Activated gamma-delta T cell treated with Interleukin-2 at 50 U/mL for 16 hours (primary cell): ENCODE measurements around the gene RAI1.

Experiments used
- DNase-seq: peaks from one replicate; pipeline ENCODE4 v3.0.0-alpha.2; 2020

The RAI1 gene

DNA sequence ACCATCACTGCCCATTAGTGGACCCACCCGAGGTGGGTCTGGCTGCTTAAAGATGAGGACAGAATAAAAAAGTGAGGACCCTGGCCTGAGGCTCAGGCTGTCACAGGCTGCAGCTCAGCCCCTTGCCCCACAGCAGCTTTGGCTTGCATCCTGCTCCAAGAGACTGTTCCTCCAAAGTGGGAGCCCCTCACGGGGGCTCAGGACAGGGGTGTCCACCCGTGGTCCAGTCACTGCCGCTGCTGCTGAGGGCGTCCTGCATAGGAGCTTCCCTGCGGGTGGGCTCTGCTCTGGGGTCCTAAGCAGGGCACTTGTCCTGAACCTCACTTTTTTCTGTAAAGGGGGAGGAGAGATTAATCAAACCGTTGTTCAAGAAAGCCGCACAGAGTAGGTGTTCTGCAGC, 107.7 kb downstream of the RAI1 start:
- DNase-seq: no peak

DNA sequence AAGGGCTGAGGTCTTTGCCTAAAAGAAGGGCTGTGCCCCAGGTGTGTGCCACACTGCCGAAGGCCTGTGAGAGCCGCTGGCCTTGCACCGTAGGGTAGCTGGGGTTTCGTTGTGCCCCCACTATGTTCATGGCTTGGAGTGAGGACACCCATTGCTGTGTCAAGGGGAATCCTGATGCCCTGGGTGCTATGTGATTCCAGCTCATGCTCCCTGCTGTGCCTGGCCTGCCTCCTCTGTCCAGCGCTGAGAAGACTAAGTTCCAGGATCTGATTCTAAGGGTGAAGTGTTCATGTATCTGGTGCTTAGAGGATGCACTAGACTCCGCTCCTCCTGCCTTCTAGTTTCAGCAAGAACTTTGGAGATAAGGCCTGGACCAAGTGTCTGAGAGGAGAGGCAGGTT, 108.2 kb downstream of the RAI1 start:
- DNase-seq: no peak

DNA sequence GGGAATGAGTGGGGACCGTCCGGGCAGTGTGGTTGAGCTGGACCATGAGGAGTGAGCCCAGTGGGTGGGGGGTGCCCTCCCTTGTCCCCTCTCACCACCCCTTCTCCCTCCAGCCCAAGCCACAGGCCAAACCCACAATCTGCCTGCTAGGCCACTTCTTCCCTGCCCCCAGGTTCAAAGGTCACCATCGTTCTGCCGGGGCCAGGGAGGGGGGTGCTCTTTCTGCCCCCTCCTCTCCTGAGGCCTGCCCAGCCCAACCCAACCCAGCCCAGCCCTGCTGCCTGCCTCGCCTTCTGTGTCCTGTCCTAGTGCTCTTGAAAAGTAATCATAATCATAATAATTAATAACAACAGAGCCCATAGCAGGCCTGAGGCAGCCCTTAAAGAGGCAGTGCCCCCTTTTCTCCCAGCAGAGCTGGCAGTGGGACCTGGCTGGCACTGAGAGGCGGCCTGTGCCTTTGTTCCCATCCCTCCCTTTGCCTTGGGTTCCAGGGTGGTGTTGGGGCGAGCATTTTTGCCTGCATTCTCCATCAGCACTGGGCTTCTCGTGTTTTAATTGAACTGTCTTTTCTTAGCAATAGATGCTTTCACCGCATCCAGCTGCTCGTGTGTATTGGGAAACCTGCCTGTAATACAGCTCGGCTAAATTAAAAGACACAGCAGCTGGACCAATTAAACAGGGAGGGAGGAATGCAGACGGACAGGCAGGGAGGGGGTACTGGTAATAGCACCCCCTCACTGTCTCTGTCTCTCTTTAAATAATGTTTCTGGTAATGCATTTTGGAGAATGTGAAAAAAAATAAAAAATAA, 108.8 kb downstream of the RAI1 start:
- DNase-seq: no peak

- no peak for DNase-seq
These were observed 109.6 kb downstream of the RAI1 start for GRCh38 chr17:17790637-17791464.

- no peak for DNase-seq
These were observed 110.8 kb downstream of the RAI1 start for GRCh38 chr17:17792037-17792550.

DNA sequence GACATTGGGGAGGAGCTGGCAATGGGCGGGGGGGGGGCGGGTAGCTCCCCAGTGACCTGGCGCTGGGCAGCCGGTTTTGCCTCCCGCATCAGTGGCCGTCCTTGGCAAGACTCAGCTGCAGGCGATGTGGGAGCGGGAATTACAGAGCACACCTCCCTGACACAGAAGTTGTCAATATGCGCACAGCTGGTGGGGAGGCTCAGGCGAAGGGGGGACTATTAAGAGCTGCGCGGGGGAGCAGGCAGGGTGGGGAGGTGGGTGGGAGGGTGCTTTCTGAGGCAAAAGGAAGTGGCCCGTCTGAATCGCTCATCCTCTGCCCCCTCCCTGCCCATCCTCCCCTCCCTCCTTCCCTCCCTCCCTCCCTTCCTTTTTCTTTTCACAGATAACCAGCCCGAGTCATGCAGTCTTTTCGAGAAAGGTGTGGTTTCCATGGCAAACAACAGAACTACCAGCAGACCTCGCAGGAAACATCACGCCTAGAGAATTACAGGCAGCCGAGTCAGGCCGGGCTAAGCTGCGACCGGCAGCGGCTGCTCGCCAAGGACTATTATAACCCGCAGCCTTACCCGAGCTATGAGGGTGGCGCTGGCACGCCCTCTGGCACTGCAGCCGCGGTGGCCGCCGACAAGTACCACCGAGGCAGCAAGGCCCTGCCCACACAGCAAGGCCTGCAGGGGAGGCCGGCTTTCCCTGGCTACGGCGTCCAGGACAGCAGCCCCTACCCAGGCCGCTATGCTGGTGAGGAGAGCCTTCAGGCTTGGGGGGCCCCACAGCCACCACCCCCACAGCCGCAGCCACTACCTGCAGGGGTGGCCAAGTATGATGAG, 111.5 kb downstream of the RAI1 start:
- peak; percentile 55 for DNase-seq

DNA sequence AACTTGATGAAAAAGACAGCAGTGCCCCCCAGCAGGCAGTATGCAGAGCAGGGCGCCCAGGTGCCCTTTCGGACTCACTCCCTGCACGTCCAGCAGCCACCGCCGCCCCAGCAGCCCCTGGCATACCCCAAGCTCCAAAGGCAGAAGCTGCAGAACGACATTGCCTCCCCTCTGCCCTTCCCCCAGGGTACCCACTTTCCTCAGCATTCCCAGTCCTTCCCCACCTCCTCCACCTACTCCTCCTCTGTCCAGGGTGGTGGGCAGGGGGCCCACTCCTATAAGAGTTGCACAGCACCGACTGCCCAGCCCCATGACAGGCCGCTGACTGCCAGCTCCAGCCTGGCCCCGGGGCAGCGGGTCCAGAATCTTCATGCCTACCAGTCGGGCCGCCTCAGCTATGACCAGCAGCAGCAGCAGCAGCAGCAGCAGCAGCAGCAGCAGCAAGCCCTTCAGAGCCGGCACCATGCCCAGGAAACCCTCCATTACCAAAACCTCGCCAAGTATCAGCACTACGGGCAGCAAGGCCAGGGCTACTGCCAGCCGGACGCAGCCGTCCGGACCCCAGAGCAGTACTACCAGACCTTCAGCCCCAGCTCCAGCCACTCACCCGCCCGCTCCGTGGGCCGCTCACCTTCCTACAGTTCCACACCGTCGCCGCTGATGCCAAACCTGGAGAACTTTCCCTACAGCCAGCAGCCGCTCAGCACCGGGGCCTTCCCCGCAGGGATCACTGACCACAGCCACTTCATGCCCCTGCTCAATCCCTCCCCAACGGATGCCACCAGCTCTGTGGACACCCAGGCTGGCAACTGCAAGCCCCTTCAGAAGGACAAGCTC, 112.3 kb downstream of the RAI1 start:
- no peak for DNase-seq

- no peak for DNase-seq
These were observed 113.1 kb downstream of the RAI1 start for GRCh38 chr17:17794382-17794781.

GRCh38 chr17:17795296-17795695, 114.0 kb downstream of the RAI1 start:
- no peak for DNase-seq

DNA sequence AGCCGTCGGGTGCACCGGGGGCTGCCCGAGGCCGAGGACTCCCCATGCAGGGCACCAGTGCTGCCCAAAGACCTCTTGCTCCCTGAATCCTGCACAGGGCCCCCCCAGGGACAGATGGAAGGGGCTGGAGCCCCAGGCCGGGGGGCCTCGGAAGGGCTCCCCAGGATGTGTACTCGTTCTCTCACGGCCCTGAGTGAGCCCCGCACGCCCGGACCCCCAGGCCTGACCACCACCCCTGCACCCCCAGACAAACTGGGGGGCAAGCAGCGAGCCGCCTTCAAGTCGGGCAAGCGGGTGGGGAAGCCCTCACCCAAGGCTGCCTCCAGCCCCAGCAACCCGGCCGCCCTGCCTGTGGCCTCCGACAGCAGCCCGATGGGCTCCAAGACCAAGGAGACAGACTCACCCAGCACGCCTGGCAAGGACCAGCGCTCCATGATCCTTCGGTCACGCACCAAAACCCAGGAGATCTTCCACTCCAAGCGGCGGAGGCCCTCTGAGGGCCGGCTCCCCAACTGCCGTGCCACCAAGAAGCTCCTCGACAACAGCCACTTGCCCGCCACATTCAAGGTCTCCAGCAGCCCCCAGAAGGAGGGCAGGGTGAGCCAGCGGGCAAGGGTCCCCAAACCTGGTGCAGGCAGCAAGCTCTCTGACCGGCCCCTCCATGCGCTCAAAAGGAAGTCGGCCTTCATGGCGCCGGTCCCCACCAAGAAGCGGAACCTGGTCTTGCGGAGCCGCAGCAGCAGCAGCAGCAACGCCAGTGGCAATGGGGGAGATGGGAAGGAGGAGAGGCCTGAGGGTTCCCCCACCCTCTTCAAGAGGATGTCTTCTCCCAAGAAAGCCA, 114.9 kb downstream of the RAI1 start:
- DNase-seq: no peak

DNA sequence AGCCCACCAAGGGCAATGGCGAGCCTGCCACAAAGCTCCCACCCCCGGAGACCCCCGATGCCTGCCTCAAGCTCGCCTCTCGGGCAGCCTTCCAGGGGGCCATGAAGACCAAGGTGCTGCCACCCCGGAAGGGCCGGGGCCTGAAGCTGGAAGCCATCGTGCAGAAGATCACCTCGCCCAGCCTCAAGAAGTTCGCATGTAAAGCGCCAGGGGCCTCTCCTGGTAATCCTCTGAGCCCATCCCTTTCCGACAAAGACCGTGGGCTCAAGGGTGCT, 115.5 kb downstream of the RAI1 start:
- no peak for DNase-seq

DNA sequence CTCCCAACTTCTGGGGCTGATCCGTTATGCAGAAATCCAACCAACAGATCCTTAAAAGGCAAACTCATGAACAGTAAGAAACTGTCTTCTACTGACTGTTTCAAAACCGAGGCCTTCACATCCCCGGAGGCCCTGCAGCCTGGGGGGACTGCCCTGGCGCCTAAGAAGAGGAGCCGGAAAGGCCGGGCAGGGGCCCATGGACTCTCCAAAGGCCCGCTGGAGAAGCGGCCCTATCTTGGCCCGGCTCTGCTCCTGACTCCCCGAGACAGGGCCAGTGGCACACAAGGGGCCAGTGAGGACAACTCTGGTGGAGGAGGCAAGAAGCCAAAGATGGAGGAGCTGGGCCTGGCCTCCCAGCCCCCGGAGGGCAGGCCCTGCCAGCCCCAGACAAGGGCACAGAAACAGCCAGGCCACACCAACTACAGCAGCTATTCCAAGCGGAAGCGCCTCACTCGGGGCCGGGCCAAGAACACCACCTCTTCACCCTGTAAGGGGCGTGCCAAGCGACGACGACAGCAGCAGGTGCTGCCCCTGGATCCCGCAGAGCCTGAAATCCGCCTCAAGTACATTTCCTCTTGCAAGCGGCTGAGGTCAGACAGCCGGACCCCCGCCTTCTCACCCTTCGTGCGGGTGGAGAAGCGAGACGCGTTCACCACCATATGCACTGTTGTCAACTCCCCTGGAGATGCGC, 116.0 kb downstream of the RAI1 start:
- DNase-seq: no peak

- DNase-seq: no peak
These were observed 116.8 kb downstream of the RAI1 start for GRCh38 chr17:17798010-17798556.

GRCh38 chr17:17798573-17799255, 117.5 kb downstream of the RAI1 start:
- no peak for DNase-seq

DNA sequence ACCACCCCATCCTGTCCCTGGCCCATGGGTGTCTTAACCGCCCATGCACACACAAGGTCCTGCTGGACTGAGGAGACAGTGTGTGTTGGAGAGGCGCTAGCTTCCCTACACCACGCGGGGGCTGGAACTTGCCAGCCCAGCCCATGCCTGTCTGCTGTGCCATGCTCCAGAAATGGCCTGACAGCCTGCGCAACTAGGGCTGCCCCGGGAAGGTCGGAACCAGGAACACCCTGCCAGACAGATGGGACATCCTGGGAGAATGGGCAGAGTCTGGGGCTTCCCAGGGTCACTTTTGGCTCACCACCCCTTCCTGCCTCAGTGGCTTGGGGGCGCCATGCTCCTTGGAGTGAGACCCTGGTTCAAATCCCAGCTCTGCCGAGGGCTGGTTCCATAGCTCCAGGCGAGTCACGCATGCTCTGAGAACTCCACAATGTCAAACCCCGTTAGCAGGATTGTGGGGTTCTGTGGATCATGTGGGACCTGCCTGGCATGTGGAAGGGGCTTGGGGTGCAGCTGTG, 119.3 kb downstream of the RAI1 start:
- DNase-seq: no peak

DNA sequence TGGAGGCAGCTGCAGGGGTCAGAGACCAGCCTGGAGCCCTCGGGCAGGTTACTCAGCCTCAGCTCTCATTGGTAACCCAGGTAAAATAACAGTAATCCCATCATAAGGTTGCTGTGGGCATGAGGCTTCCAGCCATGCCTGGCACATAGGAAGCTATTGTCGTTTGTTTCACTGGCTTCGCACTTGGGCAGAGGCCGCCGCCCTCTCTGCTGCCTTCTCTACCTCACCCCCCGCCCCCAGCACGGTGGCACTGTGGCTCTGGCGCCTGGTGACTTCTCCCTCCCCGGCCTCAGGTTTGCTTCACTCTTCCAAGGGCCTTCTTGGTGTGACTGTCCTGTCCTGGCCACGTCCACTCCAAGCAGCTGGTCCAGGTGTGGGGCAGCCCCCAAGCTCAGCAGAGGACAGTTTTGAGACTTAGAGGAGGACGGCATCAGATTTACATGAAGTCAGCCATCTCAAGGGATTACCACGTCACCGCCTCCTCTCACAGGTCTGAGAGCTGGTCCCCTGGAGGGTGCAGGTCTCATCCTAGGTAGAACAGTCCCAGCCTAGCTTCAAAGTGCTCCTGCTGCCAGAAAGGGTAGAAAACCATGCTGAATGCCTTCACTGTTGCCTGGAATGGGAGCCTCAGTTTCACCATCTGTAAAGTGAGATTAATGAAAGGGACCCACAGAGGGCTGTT, 120.7 kb downstream of the RAI1 start:
- no peak for DNase-seq

- no peak for DNase-seq
These were observed 122.7 kb downstream of the RAI1 start for GRCh38 chr17:17804007-17804406.

- DNase-seq: no peak
These were observed 124.3 kb downstream of the RAI1 start for GRCh38 chr17:17805575-17805974.

GRCh38 chr17:17806035-17806434, 124.8 kb downstream of the RAI1 start:
- no peak for DNase-seq
